Memory B cell (primary cell): ENCODE results near the gene RICTOR.

Experiments
- ATAC-seq: fragments of 150-1000 bp; cut with Tn5 transposase; 2 replicates; pipeline ENCODE4 v1.10.0; 2021; ENCODE audit warnings: low read depth, mild to moderate bottlenecking, moderate library complexity
- DNase-seq, 2 donors: peaks; one replicate each; pipeline ENCODE4 v3.0.0; 2022; ENCODE audit warnings: low spot score in 2 of 2
- H3K27ac Mint-ChIP-seq: one replicate; pipeline ENCODE4 v1.8.0; 2022; ENCODE audit warnings: mild to moderate bottlenecking, moderate library complexity, mixed read lengths
- H3K27me3 Mint-ChIP-seq: one replicate; pipeline ENCODE4 v1.8.0; 2022; ENCODE audit warnings: mixed read lengths
- H3K36me3 Mint-ChIP-seq: one replicate; pipeline ENCODE4 v1.8.0; 2022; ENCODE audit warnings: mild to moderate bottlenecking, mixed read lengths
- H3K4me1 Mint-ChIP-seq: one replicate; pipeline ENCODE4 v1.8.0; 2022; ENCODE audit warnings: mixed read lengths
- H3K4me3 Mint-ChIP-seq: one replicate; pipeline ENCODE4 v1.8.0; 2022; ENCODE audit warnings: mild to moderate bottlenecking, moderate library complexity, mixed read lengths
- H3K9me3 Mint-ChIP-seq: one replicate; pipeline ENCODE4 v1.8.0; 2022; ENCODE audit warnings: mixed read lengths

RICTOR gene

GRCh38 chr5:38941912-38942311, 132.3 kb downstream of the RICTOR start:
- ATAC-seq = no peak
- H3K27ac Mint-ChIP-seq = peak overlapping the region; percentile 25
- no peaks in the 10 kb centered on the region for H3K9me3 Mint-ChIP-seq
- H3K36me3 Mint-ChIP-seq = peaks cover 16% of the 10 kb centered on the region
- no peak overlapping the region for H3K4me3 Mint-ChIP-seq
- H3K4me1 Mint-ChIP-seq = no peaks in the 10 kb centered on the region
- DNase-seq = no peak
- no peaks in the 10 kb centered on the region for H3K27me3 Mint-ChIP-seq

GRCh38 chr5:38940230-38940858, 133.9 kb downstream of the RICTOR start:
- Mint-ChIP-seq H3K4me1 (no peaks in the 10 kb centered on the region), H3K9me3 (no peaks in the 10 kb centered on the region), H3K27me3 (no peaks in the 10 kb centered on the region), H3K36me3 (peaks cover 13% of the 10 kb centered on the region), H3K27ac (no peak overlapping the region), H3K4me3 (no peak overlapping the region)
- DNase-seq = no peak
- no peak for ATAC-seq

- Mint-ChIP-seq H3K4me3 (no peak overlapping the region), H3K36me3 (peaks cover 10% of the 10 kb centered on the region), H3K4me1 (no peaks in the 10 kb centered on the region), H3K27me3 (no peaks in the 10 kb centered on the region), H3K27ac (peak overlapping the region; percentile 11), H3K9me3 (no peaks in the 10 kb centered on the region)
- DNase-seq = no peak
- no peak for ATAC-seq
These were observed 135.2 kb downstream of the RICTOR start for GRCh38 chr5:38938973-38939372.

- H3K27ac Mint-ChIP-seq = peak overlapping the region; percentile 11
- DNase-seq (no peak), ATAC-seq (no peak)
- no peaks in the 10 kb centered on the region for H3K4me1 Mint-ChIP-seq
- no peaks in the 10 kb centered on the region for H3K9me3 Mint-ChIP-seq
- peaks cover 10% of the 10 kb centered on the region for H3K36me3 Mint-ChIP-seq
- H3K4me3 Mint-ChIP-seq = no peak overlapping the region
- no peaks in the 10 kb centered on the region for H3K27me3 Mint-ChIP-seq
These were observed 135.8 kb downstream of the RICTOR start for GRCh38 chr5:38938424-38938823.

- H3K27me3 Mint-ChIP-seq = no peaks in the 10 kb centered on the region
- no peak overlapping the region for H3K4me3 Mint-ChIP-seq
- no peaks in the 10 kb centered on the region for H3K9me3 Mint-ChIP-seq
- H3K4me1 Mint-ChIP-seq = no peaks in the 10 kb centered on the region
- peaks cover 5% of the 10 kb centered on the region for H3K36me3 Mint-ChIP-seq
- ATAC-seq (no peak), DNase-seq (no peak)
- no peak overlapping the region for H3K27ac Mint-ChIP-seq
These were observed 137.9 kb downstream of the RICTOR start for GRCh38 chr5:38936269-38936668.

- DNase-seq (no peak), ATAC-seq (no peak)
- H3K27me3 Mint-ChIP-seq = no peaks in the 10 kb centered on the region
- no peaks in the 10 kb centered on the region for H3K4me1 Mint-ChIP-seq
- H3K4me3 Mint-ChIP-seq = no peak overlapping the region
- no peaks in the 10 kb centered on the region for H3K9me3 Mint-ChIP-seq
- no peak overlapping the region for H3K27ac Mint-ChIP-seq
- H3K36me3 Mint-ChIP-seq = peaks cover 5% of the 10 kb centered on the region
These were observed 138.8 kb downstream of the RICTOR start for GRCh38 chr5:38935437-38935836.

- Mint-ChIP-seq H3K4me3 (no peak overlapping the region), H3K4me1 (no peaks in the 10 kb centered on the region), H3K36me3 (peaks cover 3% of the 10 kb centered on the region), H3K9me3 (peaks cover 2% of the 10 kb centered on the region), H3K27ac (no peak overlapping the region), H3K27me3 (peaks cover 2% of the 10 kb centered on the region)
- DNase-seq (no peak), ATAC-seq (no peak)
These were observed 141.3 kb downstream of the RICTOR start for GRCh38 chr5:38932854-38933408.

- no peak for DNase-seq
- ATAC-seq = no peak
- H3K27me3 Mint-ChIP-seq = peaks cover 3% of the 10 kb centered on the region
These were observed 142.5 kb downstream of the RICTOR start for GRCh38 chr5:38931731-38932130.

GRCh38 chr5:38929838-38930237, 144.4 kb downstream of the RICTOR start:
- Mint-ChIP-seq H3K9me3 (peaks cover 4% of the 10 kb centered on the region), H3K27me3 (peaks cover 5% of the 10 kb centered on the region), H3K4me1 (no peaks in the 10 kb centered on the region), H3K27ac (no peak overlapping the region), H3K4me3 (no peak overlapping the region), H3K36me3 (no peaks in the 10 kb centered on the region)
- ATAC-seq (no peak), DNase-seq (no peak)

More at GRCh38 chr5:38931731-38932130, 142.5 kb downstream of the RICTOR start:
- peaks cover 2% of the 10 kb centered on the region for H3K9me3 Mint-ChIP-seq
- no peak overlapping the region for H3K4me3 Mint-ChIP-seq
- no peaks in the 10 kb centered on the region for H3K4me1 Mint-ChIP-seq
- H3K27ac Mint-ChIP-seq = no peak overlapping the region
- no peaks in the 10 kb centered on the region for H3K36me3 Mint-ChIP-seq

- Mint-ChIP-seq H3K9me3 (peaks cover 4% of the 10 kb centered on the region), H3K4me3 (no peak overlapping the region), H3K4me1 (no peaks in the 10 kb centered on the region), H3K27me3 (peaks cover 7% of the 10 kb centered on the region), H3K27ac (no peak overlapping the region), H3K36me3 (no peaks in the 10 kb centered on the region)
- DNase-seq = no peak
- no peak for ATAC-seq
These were observed 146.7 kb downstream of the RICTOR start for GRCh38 chr5:38927470-38927869.

GRCh38 chr5:38926121-38926520, 148.1 kb downstream of the RICTOR start:
- ATAC-seq (no peak), DNase-seq (no peak)
- H3K27ac Mint-ChIP-seq = no peak overlapping the region
- H3K36me3 Mint-ChIP-seq = no peaks in the 10 kb centered on the region
- peaks cover 4% of the 10 kb centered on the region for H3K9me3 Mint-ChIP-seq
- H3K4me1 Mint-ChIP-seq = no peaks in the 10 kb centered on the region
- H3K4me3 Mint-ChIP-seq = no peak overlapping the region
- H3K27me3 Mint-ChIP-seq = peaks cover 11% of the 10 kb centered on the region

GRCh38 chr5:38925154-38925925, 148.9 kb downstream of the RICTOR start:
- Mint-ChIP-seq H3K27ac (no peak overlapping the region), H3K4me1 (no peaks in the 10 kb centered on the region), H3K36me3 (no peaks in the 10 kb centered on the region), H3K4me3 (no peak overlapping the region), H3K9me3 (peaks cover 4% of the 10 kb centered on the region), H3K27me3 (peaks cover 11% of the 10 kb centered on the region)
- no peak for ATAC-seq
- DNase-seq = no peak

GRCh38 chr5:38923661-38924451, 150.3 kb downstream of the RICTOR start:
- no peak overlapping the region for H3K4me3 Mint-ChIP-seq
- H3K36me3 Mint-ChIP-seq = no peaks in the 10 kb centered on the region
- no peaks in the 10 kb centered on the region for H3K4me1 Mint-ChIP-seq
- peaks cover 11% of the 10 kb centered on the region for H3K27me3 Mint-ChIP-seq
- H3K27ac Mint-ChIP-seq = no peak overlapping the region
- no peak for DNase-seq
- H3K9me3 Mint-ChIP-seq = peaks cover 4% of the 10 kb centered on the region
- no peak for ATAC-seq

GRCh38 chr5:38922199-38922598, 152.0 kb downstream of the RICTOR start:
- peaks cover 8% of the 10 kb centered on the region for H3K27me3 Mint-ChIP-seq
- H3K4me1 Mint-ChIP-seq = no peaks in the 10 kb centered on the region
- DNase-seq = peak; percentile 9 to 21
- peaks cover 1% of the 10 kb centered on the region for H3K9me3 Mint-ChIP-seq
- no peak overlapping the region for H3K27ac Mint-ChIP-seq
- H3K36me3 Mint-ChIP-seq = no peaks in the 10 kb centered on the region
- H3K4me3 Mint-ChIP-seq = no peak overlapping the region
- ATAC-seq = peak; percentile 56
